Activated naive CD8-positive, alpha-beta T cell (primary cell): ENCODE results near the gene ATAD3A.

ENCODE experiments used
- H3K27ac Mint-ChIP-seq: one replicate; pipeline ENCODE4 v1.8.0; 2021; ENCODE audit warnings: mixed read lengths
- H3K27me3 Mint-ChIP-seq: one replicate; pipeline ENCODE4 v1.8.0; 2021; ENCODE audit warnings: mixed read lengths
- H3K36me3 Mint-ChIP-seq: one replicate; pipeline ENCODE4 v1.8.0; 2021; ENCODE audit warnings: mixed read lengths
- H3K4me1 Mint-ChIP-seq: one replicate; pipeline ENCODE4 v1.8.0; 2021; ENCODE audit warnings: low read depth, mixed read lengths
- H3K4me3 Mint-ChIP-seq: one replicate; pipeline ENCODE4 v1.8.0; 2021; ENCODE audit warnings: mild to moderate bottlenecking, mixed read lengths
- H3K9me3 Mint-ChIP-seq: one replicate; pipeline ENCODE4 v1.8.0; 2021; ENCODE audit warnings: low read depth, mixed read lengths

The ATAD3A gene

GRCh38 chr1:1562556-1563195, 50.7 kb downstream of the ATAD3A start:
- Mint-ChIP-seq H3K4me1 (peaks cover 19% of the 10 kb centered on the region), H3K36me3 (no peaks in the 10 kb centered on the region), H3K9me3 (no peaks in the 10 kb centered on the region), H3K27ac (no peak overlapping the region), H3K4me3 (no peak overlapping the region), H3K27me3 (no peaks in the 10 kb centered on the region)

- Mint-ChIP-seq H3K9me3 (no peaks in the 10 kb centered on the region), H3K4me1 (peaks cover 25% of the 10 kb centered on the region), H3K27ac (no peak overlapping the region), H3K36me3 (no peaks in the 10 kb centered on the region), H3K27me3 (no peaks in the 10 kb centered on the region), H3K4me3 (no peak overlapping the region)
Observed at GRCh38 chr1:1563688-1564087, 51.7 kb downstream of the ATAD3A start.

GRCh38 chr1:1564268-1564667, 52.3 kb downstream of the ATAD3A start:
- no peaks in the 10 kb centered on the region for H3K27me3 Mint-ChIP-seq
- H3K4me3 Mint-ChIP-seq = no peak overlapping the region
- H3K4me1 Mint-ChIP-seq = peaks cover 27% of the 10 kb centered on the region
- H3K36me3 Mint-ChIP-seq = no peaks in the 10 kb centered on the region
- H3K27ac Mint-ChIP-seq = no peak overlapping the region
- H3K9me3 Mint-ChIP-seq = no peaks in the 10 kb centered on the region

DNA sequence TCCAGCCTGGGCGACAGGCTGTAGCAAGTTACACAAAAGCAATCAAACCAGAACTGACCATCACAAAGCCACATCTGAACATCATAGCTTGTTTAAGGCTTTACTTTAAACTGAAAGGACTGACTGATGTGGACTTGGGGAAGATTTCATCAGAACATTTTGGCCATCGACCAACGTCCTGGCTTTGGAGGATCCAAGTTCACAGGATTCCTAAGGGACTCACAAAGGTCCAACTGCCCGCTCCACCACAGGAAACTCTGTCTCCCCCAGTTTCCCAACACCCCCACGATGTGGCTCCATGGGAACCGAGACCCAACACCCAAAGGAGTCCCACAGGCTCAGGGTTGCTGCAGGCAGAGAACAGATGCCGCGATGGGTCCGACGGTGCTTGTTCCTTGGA, 53.4 kb downstream of the ATAD3A start:
- no peaks in the 10 kb centered on the region for H3K9me3 Mint-ChIP-seq
- no peaks in the 10 kb centered on the region for H3K27me3 Mint-ChIP-seq
- peaks cover 38% of the 10 kb centered on the region for H3K4me1 Mint-ChIP-seq
- H3K36me3 Mint-ChIP-seq = no peaks in the 10 kb centered on the region
- no peak overlapping the region for H3K27ac Mint-ChIP-seq
- no peak overlapping the region for H3K4me3 Mint-ChIP-seq

DNA sequence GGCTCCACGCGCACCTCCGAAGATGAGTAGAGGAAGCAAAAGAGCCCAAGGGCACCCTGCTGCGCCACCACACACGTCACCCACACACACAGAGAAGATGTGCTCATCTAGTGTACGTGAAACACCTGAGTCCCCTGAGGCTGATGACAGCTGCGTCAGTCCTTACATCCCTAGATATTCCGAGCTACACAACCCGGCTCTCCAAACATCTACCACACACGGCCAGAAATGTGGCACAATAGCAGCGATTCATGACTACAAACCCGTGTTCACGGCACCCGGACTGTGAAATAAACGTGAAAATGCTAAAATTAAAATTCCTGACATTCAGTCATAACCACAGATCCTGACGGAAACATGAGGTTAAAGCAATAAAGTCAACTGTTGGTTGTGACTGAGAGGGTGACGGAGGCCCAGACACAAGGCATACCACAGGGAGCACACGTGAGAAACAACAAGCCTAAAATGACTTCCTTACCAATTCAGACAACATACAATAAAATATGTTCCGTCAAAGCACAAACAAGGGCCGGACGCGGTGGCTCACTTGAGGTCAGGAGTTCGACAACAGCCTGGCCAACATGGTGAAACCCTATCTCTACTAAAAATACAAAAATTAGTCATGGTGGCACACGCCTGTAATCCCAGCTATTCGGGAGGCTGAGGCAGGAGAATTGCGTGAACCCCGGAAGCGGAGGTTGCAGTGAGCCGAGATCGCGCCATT, 55.4 kb downstream of the ATAD3A start:
- H3K9me3 Mint-ChIP-seq = no peaks in the 10 kb centered on the region
- peak overlapping the region; percentile 9 for H3K4me3 Mint-ChIP-seq
- peaks cover 48% of the 10 kb centered on the region for H3K4me1 Mint-ChIP-seq
- no peaks in the 10 kb centered on the region for H3K36me3 Mint-ChIP-seq
- no peaks in the 10 kb centered on the region for H3K27me3 Mint-ChIP-seq
- H3K27ac Mint-ChIP-seq = peak overlapping the region; percentile 77

DNA sequence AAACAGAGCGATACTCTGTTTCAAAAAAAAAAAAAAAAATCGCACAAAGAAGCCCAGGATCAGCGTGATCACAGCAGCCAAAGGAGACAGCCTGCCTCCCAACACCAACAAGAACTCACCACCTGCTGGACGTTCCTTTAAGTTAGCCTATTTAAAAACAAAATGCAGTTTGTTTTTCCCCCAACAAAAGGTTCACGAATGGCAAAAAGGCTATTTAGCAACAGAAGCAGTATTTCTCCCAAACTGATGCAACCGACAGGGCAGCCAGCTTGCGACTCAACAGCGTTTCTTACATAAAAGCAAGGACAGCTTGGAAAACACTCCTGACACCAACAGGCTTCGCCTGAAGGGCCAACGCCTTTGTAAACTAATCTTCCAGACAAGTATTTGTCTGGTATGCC, 55.9 kb downstream of the ATAD3A start:
- Mint-ChIP-seq H3K27ac (no peak overlapping the region), H3K36me3 (no peaks in the 10 kb centered on the region), H3K4me3 (peak overlapping the region; percentile 35)

DNA sequence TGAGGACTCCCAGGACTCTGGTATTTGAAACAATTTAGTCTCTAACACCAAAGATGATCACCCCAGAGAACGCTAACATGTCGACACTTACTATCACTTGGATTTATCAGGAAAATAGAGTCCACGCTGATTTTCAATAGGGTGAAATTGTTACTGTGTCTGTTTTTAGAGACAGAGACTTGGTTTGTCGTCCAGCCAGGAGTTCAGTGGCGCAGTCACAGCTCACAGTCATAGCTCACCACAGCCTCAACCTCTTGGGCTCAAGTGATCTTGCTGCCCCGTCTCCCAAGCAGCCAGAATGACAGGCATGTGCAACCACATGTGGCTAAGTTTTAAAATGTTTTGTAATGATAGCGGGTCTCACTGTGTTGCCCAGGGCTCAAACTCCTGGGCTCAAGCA, 57.4 kb downstream of the ATAD3A start:
- peak overlapping the region; percentile 79 for H3K27ac Mint-ChIP-seq
- H3K4me1 Mint-ChIP-seq = peaks cover 55% of the 10 kb centered on the region
- H3K27me3 Mint-ChIP-seq = no peaks in the 10 kb centered on the region
- H3K9me3 Mint-ChIP-seq = no peaks in the 10 kb centered on the region
- peak overlapping the region; percentile 38 for H3K4me3 Mint-ChIP-seq
- H3K36me3 Mint-ChIP-seq = peaks cover 2% of the 10 kb centered on the region

More for the DNA sequence above, 55.9 kb downstream of the ATAD3A start:
- no peaks in the 10 kb centered on the region for H3K27me3 Mint-ChIP-seq
- peaks cover 51% of the 10 kb centered on the region for H3K4me1 Mint-ChIP-seq
- H3K9me3 Mint-ChIP-seq = no peaks in the 10 kb centered on the region

DNA sequence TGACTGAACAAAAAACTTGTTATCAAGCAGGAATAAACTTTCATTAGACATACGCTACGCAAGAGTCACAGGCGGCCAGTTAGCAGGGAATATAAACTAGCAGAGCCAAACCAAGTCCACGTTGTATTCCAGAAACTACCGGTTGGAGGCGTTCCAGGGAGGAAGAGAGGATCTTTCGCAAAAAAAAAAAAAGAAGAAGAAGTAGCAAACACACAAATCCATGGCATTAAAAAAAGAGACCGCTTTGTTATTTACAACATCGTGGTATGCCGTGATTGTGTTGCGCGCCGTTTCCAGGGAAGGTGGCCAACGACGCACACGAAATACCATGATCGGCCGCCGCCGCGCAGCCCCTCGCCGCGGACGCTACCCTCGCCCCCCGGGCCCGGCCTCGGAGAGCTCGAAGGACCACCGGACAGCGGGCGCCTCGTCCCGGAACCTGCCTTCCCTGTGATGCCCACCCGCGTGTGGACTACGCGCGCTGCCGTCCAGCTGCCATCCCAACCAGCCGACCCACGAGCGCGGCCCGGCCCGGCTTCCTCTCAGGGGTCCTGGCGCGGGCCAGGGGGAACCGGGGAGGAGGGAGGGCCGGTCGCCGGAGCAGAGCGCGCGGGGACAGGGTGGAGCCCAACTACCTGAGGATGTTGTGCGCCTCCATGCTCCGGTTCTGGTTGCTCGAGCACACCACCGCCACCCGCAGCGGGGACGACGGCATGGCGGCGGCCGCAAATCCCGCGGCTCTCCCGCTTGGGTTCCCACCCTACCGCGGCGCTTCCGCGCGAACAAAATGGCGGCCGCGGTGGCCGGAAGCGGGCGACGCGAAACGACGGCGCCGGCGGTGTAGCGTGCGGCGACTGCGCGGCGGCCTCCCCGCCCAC, 62.1 kb downstream of the ATAD3A start:
- Mint-ChIP-seq H3K4me1 (peaks cover 38% of the 10 kb centered on the region), H3K27me3 (no peaks in the 10 kb centered on the region), H3K4me3 (peak overlapping the region; percentile 99), H3K36me3 (peaks cover 2% of the 10 kb centered on the region), H3K27ac (peak overlapping the region; percentile 99), H3K9me3 (no peaks in the 10 kb centered on the region)

DNA sequence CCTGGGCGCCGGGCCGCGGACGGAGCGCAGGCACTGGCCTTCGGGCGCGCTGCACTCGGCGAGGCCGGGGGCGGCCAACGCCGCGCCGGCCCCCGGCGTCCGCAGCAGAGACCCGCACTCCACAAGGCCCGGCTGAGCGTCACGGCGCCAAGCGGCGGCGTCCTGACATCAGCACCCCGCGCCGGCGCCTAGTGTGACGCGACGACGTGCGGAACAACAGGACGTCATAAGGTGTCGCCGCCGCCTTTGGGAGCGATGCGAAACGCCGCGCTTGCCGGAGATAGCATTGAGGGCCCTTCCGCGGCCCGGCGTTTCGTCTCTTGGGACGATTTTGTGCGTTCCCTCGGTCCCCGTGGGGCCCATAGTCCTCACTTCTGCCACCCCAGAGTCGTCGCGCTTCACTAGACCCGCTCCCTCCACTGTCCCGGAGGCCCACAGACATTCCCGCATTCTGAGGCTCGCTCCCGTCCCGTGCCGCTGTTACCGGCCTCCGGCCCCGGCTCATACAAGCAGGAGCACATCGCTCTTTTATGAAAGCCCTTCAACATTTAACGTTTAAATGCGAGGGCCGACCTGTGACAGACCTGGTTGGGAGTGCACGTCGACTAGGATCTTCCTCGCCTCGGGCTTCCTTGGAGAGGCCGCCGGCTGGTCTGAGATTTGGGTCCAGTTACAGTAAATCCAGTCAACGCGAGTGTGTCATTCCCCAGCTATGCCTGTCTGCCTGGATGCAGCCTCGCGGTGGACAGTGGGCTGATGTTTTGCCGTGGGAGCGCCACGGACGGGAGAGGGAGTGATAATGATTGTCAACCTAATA, 63.0 kb downstream of the ATAD3A start, which contains the start of gene SSU72:
Gene SSU72, minus strand, starts transcription at position 143 of the 817 bp plus-strand sequence. CDS start 306 bp downstream, outside the sequence.
- H3K36me3 Mint-ChIP-seq = peaks cover 2% of the 10 kb centered on the region
- peak within 1 kb of the TSS; percentile 99 for H3K27ac Mint-ChIP-seq
- H3K27me3 Mint-ChIP-seq = no peaks in the 10 kb centered on the region
- H3K4me1 Mint-ChIP-seq = peaks cover 30% of the 10 kb centered on the region
- H3K4me3 Mint-ChIP-seq = peak within 1 kb of the TSS; percentile 99
- H3K9me3 Mint-ChIP-seq = no peaks in the 10 kb centered on the region

GRCh38 chr1:1577367-1578011, 65.5 kb downstream of the ATAD3A start:
- Mint-ChIP-seq H3K9me3 (no peaks in the 10 kb centered on the region), H3K4me3 (no peak overlapping the region), H3K36me3 (peaks cover 2% of the 10 kb centered on the region), H3K4me1 (peaks cover 14% of the 10 kb centered on the region), H3K27me3 (no peaks in the 10 kb centered on the region), H3K27ac (no peak overlapping the region)

DNA sequence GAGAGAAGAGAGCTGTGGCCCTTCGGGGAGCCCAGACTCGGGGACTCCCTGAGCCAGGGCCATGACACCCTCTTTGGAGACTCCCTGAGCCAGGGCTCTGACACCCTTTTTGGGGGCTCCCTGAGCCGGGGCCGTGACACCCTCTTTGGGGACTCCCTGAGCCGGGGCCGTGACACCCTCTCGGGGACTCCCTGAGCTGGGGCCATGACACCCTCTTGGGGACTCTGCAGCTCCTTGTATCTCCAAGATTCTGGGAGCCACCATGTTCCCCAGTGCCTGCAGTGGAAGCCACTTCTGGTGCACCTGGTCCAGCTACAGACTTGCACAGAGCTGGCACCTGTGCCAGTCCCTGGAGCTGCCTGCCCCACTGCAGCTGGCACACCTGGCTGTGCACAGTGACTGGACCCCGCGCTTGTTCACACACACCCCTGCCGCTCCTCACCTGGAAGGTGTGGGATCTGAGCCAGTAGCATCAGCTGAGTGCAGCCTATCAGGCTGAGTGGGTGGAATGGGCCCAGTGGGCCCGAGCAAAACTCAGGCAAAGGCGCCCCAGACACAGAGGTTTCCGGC, 66.5 kb downstream of the ATAD3A start:
- Mint-ChIP-seq H3K36me3 (peaks cover 2% of the 10 kb centered on the region), H3K27me3 (no peaks in the 10 kb centered on the region), H3K4me3 (no peak overlapping the region), H3K4me1 (peaks cover 12% of the 10 kb centered on the region), H3K9me3 (no peaks in the 10 kb centered on the region), H3K27ac (no peak overlapping the region)

DNA sequence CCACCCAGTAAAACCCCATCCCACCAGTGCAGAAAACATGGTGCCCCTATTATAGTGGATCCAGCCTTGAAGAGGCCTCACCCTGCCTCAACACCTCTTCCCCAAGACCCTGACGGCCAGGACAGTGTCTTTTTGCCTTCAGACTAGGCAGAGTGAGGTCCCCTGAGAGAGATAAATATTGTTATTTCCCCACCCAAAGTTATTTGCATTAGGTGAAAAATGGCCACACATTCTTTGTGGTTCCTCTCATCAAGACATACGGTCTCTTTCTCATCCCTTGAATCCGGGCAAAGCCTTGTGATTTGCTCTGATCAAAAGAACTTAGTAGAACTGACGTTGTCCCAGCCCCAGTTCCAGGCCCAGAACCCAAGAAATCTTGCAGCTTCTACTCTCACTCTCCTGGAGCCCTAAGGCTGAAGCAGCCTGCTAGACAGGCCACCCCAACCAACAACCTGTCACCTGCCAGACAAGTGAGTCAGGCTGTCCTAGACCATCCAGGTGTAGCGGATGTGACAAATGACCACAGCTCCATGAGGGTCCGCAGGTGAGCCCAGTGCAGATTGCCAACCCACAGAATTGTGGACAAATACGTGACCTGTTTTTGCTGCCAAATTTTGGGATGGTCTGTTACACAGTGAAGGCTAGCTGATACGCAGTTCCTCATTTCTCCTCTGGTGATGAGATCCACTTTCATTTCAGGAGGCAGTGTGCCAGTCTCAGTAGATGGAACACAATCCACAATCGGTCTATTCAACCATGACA, 70.8 kb downstream of the ATAD3A start:
- peaks cover 2% of the 10 kb centered on the region for H3K27me3 Mint-ChIP-seq
- no peaks in the 10 kb centered on the region for H3K36me3 Mint-ChIP-seq
- H3K4me1 Mint-ChIP-seq = peaks cover 1% of the 10 kb centered on the region
- no peak overlapping the region for H3K4me3 Mint-ChIP-seq
- no peaks in the 10 kb centered on the region for H3K9me3 Mint-ChIP-seq
- no peak overlapping the region for H3K27ac Mint-ChIP-seq

- Mint-ChIP-seq H3K36me3 (no peaks in the 10 kb centered on the region), H3K4me3 (no peak overlapping the region), H3K9me3 (no peaks in the 10 kb centered on the region), H3K27ac (no peak overlapping the region), H3K4me1 (peaks cover 1% of the 10 kb centered on the region), H3K27me3 (peaks cover 2% of the 10 kb centered on the region)
Observed at GRCh38 chr1:1583347-1584010, 71.5 kb downstream of the ATAD3A start.
